Embryonic facial prominence (tissue), 1 donor: Measurements from ENCODE around the gene ARHGEF17.
A peak's percentile ranks its signal among the peaks of the same experiment; 100 is the strongest.

ENCODE experiments used
- DNase-seq: peaks from one replicate; pipeline ENCODE4 v3.0.0-alpha.2; 2016; ENCODE audit errors: extremely low spot score

Gene ARHGEF17

GRCh38 chr11:73293356-73293936 lies 14.6 kb upstream of the ARHGEF17 start:
- no peak for DNase-seq

- DNase-seq, result no peak
Measured at GRCh38 chr11:73294604-73295003, 13.5 kb upstream of the ARHGEF17 start.

- no peak for DNase-seq
Measured at GRCh38 chr11:73295241-73295995, 12.7 kb upstream of the ARHGEF17 start.

- no peak for DNase-seq
Measured at GRCh38 chr11:73295996-73296318, 12.1 kb upstream of the ARHGEF17 start.

GRCh38 chr11:73296501-73297230 lies 11.4 kb upstream of the ARHGEF17 start:
- DNase-seq, result no peak

- no peak for DNase-seq
Measured at GRCh38 chr11:73297231-73297590, 10.9 kb upstream of the ARHGEF17 start.

- DNase-seq, result no peak
Measured at GRCh38 chr11:73297702-73298101, 10.4 kb upstream of the ARHGEF17 start.

GRCh38 chr11:73298233-73298632 lies 9.8 kb upstream of the ARHGEF17 start:
- DNase-seq, result no peak

- DNase-seq, result no peak
Measured at GRCh38 chr11:73299751-73300150, 8.3 kb upstream of the ARHGEF17 start.

GRCh38 chr11:73306069-73306841 lies 1.8 kb upstream of the ARHGEF17 start:
- DNase-seq, result no peak

- DNase-seq, result no peak
Measured at GRCh38 chr11:73306977-73307322, 1.1 kb upstream of the ARHGEF17 start.

GRCh38 chr11:73307323-73308002 lies 613 bp upstream of the ARHGEF17 start:
- peak; percentile 97 for DNase-seq

GRCh38 chr11:73308961-73309919 lies 1.2 kb downstream of the ARHGEF17 start:
- peak; percentile 62 for DNase-seq

- no peak for DNase-seq
Measured at GRCh38 chr11:73310076-73310475, 2.0 kb downstream of the ARHGEF17 start.

GRCh38 chr11:73310661-73311393 lies 2.8 kb downstream of the ARHGEF17 start:
- no peak for DNase-seq

GRCh38 chr11:73311394-73311869 lies 3.4 kb downstream of the ARHGEF17 start:
- no peak for DNase-seq

GRCh38 chr11:73312036-73312435 lies 4.0 kb downstream of the ARHGEF17 start:
- DNase-seq, result no peak

GRCh38 chr11:73312851-73313327 lies 4.8 kb downstream of the ARHGEF17 start:
- DNase-seq, result no peak

- DNase-seq, result no peak
Measured at GRCh38 chr11:73313652-73314051, 5.6 kb downstream of the ARHGEF17 start.
